Endothelial cell (in vitro differentiated cells): ENCODE measurements around the gene PRSS48. TPM values are rescaled to one million over a fixed set of nuclear protein-coding genes. Genes with fewer than 3 reads are reported as not detected.
A peak's percentile ranks its signal among the peaks of the same experiment; 100 is the strongest.
"Not testable (repeated sequence)": the region's sequence is repeated elsewhere in the genome, so short reads cannot be mapped to it uniquely, and the experiment has no call there.

Source experiments
- DNase-seq: peaks from one replicate; pipeline ENCODE4 v3.0.0; 2021; ENCODE audit warnings: low spot score
- H3K27ac Mint-ChIP-seq: one replicate; pipeline ENCODE4 v1.8.0; 2021; ENCODE audit warnings: mixed read lengths, inconsistent platforms; ENCODE audit not compliant: unreplicated experiment
- H3K27me3 Mint-ChIP-seq: one replicate; pipeline ENCODE4 v1.8.0; 2021; ENCODE audit warnings: mild to moderate bottlenecking, moderate library complexity, mixed read lengths, inconsistent platforms; ENCODE audit not compliant: unreplicated experiment
- H3K36me3 Mint-ChIP-seq: one replicate; pipeline ENCODE4 v1.8.0; 2021; ENCODE audit warnings: mild to moderate bottlenecking, low read depth, mixed read lengths, inconsistent platforms; ENCODE audit not compliant: unreplicated experiment
- H3K4me1 Mint-ChIP-seq: one replicate; pipeline ENCODE4 v1.8.0; 2021; ENCODE audit warnings: mild to moderate bottlenecking, mixed read lengths, inconsistent platforms; ENCODE audit not compliant: unreplicated experiment
- H3K4me3 Mint-ChIP-seq: one replicate; pipeline ENCODE4 v1.8.0; 2021; ENCODE audit warnings: mild to moderate bottlenecking, mixed read lengths, inconsistent platforms; ENCODE audit not compliant: unreplicated experiment
- H3K9me3 Mint-ChIP-seq: one replicate; pipeline ENCODE4 v1.8.0; 2021; ENCODE audit warnings: mixed read lengths, inconsistent platforms; ENCODE audit not compliant: unreplicated experiment
- CTCF ChIP-seq: fragments of 200-600 bp; sonication (generic); IDR thresholded peaks from one replicate; pipeline ENCODE4 v1.5.0; 2021; ENCODE audit warnings: antibody characterized with exemption; ENCODE audit not compliant: unreplicated experiment
- total RNA-seq: library from RNA; stranded (reverse); fragmentation: NEBNext Ultra II Directional; extraction: Animal tissue kit (Norgen Biotek cat#: 25700); gene quantifications from one replicate; pipeline ENCODE4 v1.2.1, GENCODE V29; 2021; ENCODE audit not compliant: unreplicated experiment

PRSS48 gene
- total RNA-seq, 1 donor from 2014 or later: not detected

DNA sequence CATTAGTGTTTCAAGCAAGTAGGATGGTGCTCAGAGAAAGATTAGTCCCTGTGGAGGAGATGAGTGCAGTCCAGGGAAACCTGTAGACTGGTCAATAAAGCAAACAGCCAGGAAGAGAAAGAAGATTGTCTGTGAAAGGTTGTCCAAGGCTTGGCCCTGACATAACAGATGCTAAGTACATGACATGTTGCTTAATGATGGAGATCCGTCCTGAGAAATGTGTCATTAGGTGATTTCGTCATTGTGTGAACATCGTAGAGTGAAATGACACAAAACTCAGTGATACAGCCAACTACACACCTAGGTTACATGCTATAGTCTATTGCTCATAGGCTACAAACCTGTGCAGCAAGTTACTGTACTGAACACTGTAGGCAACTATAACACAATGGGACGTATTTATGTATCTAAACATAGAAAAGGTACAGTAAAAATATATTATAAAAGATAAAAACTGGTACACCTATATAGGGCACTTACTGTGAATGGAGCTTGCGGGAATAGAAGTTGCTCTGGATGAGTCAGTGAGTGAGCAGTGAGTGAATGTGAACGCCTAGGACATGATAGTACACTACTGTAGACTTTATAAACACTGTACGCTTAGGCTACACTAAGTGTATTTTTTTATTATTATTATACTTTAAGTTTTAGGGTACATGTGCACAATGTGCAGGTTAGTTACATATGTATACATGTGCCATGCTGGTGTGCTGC is 9.0 kb upstream of the PRSS48 start:
- Mint-ChIP-seq H3K27me3 (no peaks in the 10 kb centered on the region), H3K4me3 (no peak overlapping the region), H3K9me3 (no peaks in the 10 kb centered on the region), H3K27ac (no peak overlapping the region), H3K36me3 (peaks cover 3% of the 10 kb centered on the region), H3K4me1 (peaks cover 3% of the 10 kb centered on the region)
- no peak for DNase-seq
- TF ChIP-seq CTCF: no peak

- not testable (repeated sequence) for H3K4me1 Mint-ChIP-seq, H3K36me3 Mint-ChIP-seq, H3K27me3 Mint-ChIP-seq
These were observed 8.1 kb upstream of the PRSS48 start for GRCh38 chr4:151268905-151269304.

DNA sequence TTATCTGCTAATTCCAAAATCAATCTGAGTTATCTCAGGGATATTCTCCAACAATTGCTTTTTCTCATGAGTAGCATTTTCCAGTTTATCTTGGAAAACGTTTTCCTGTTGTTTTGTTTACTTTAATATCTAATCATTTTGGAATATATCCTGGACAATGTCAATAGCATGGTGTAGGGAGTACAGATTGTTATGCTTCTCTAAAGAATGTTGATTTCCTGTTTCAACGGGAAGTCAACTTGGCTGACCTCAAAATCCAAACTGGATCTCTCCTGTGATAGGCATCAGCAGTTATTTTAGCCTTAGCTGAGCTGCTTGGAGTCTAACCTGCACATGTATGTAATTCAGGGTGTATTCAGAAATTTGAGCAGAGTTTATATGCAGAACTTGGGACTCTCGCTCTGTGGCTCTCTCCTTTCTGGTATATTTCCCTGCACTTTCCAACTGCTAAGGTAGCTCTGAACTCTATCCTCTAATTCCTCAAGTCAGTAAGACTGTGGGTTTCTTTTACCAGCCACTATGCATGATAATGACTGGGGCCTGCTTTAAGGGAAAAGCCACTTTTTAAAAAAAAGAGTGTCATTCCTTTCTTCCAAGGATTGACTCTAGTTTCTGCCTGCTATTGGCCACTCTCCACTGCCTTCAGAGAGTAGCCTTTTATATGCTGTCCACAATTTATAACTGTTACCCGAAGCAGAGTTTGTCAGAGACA is 7.7 kb downstream of the PRSS48 start:
- no peaks in the 10 kb centered on the region for H3K27me3 Mint-ChIP-seq
- no peak overlapping the region for H3K4me3 Mint-ChIP-seq
- TF ChIP-seq CTCF: no peak
- no peaks in the 10 kb centered on the region for H3K36me3 Mint-ChIP-seq
- DNase-seq: no peak
- peak overlapping the region; percentile 80 for H3K27ac Mint-ChIP-seq
- H3K4me1 Mint-ChIP-seq: peaks cover 26% of the 10 kb centered on the region
- H3K9me3 Mint-ChIP-seq: no peaks in the 10 kb centered on the region

More at GRCh38 chr4:151268905-151269304, 8.1 kb upstream of the PRSS48 start:
- not testable (repeated sequence) for H3K9me3 Mint-ChIP-seq, H3K27ac Mint-ChIP-seq, H3K4me3 Mint-ChIP-seq, DNase-seq

DNA sequence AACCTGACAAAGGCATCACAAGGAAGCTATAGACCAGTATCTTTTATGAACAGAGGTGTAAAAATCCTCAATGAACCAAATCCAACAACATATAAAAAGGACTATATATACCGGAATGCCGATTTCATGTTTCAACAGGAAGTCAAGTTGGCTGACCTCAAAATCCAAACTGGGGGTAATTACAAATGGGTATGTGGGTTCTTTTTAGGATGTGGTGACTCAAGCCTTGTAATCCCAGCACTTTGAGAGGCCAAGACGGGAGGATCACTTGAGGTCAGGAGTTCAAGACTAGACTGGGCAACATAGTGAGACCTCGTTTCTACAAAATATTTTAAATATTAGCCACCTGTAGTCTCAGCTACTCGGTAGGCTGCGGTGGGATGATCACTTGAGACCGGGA is 10.4 kb downstream of the PRSS48 start:
- no peak for DNase-seq
- Mint-ChIP-seq H3K36me3 (peaks cover 9% of the 10 kb centered on the region), H3K9me3 (no peaks in the 10 kb centered on the region), H3K4me3 (no peak overlapping the region), H3K4me1 (peaks cover 19% of the 10 kb centered on the region), H3K27ac (no peak overlapping the region), H3K27me3 (no peaks in the 10 kb centered on the region)
- no peak for TF ChIP-seq CTCF

GRCh38 chr4:151291485-151291884 is 14.5 kb downstream of the PRSS48 start:
- H3K27ac Mint-ChIP-seq: no peak overlapping the region
- peaks cover 20% of the 10 kb centered on the region for H3K36me3 Mint-ChIP-seq
- H3K4me1 Mint-ChIP-seq: peaks cover 17% of the 10 kb centered on the region
- TF ChIP-seq CTCF: no peak
- DNase-seq: no peak
- no peak overlapping the region for H3K4me3 Mint-ChIP-seq
- no peaks in the 10 kb centered on the region for H3K27me3 Mint-ChIP-seq
- no peaks in the 10 kb centered on the region for H3K9me3 Mint-ChIP-seq
